HG02642 (cell line): ENCODE measurements around the gene GAPDH.
"Not testable (repeated sequence)": the region's sequence is repeated elsewhere in the genome, so short reads cannot be mapped to it uniquely, and the experiment has no call there.

Source experiments
- ATAC-seq: cut with Tn5 transposase; IDR thresholded peaks from one replicate; pipeline ENCODE4 v1.9.1; 2021; ENCODE audit warnings: mild to moderate bottlenecking; ENCODE audit not compliant: unreplicated experiment, poor library complexity

The GAPDH gene

DNA sequence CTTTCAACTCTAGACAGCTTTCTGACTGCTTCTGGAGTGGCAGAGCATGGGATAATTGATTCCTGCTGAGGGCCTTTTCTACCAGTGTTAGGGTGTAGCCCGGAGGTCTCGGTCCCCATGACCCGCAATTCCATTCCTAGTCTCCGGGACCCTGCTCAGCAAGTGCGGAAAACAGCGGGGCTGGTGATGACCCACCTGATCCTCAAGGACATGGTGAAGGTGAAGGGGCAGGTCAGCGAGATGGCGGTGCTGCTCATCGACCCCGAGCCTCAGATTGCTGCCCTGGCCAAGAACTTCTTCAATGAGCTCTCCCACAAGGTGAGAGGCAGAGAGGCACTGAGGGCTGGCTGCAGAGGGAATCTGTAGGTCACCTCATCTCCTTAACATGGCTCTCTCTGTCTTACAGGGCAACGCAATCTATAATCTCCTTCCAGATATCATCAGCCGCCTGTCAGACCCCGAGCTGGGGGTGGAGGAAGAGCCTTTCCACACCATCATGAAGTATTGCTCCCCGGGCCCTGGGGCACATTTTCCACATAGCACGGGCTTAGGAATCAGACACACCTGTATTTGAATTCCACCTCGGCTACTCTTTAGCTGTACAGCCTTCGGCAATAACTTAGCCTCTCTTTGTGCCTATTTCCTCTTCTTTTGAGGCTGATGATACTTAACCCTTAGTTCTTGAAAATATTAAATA lies 5.6 kb upstream of the GAPDH start:
- ATAC-seq: no peak

DNA sequence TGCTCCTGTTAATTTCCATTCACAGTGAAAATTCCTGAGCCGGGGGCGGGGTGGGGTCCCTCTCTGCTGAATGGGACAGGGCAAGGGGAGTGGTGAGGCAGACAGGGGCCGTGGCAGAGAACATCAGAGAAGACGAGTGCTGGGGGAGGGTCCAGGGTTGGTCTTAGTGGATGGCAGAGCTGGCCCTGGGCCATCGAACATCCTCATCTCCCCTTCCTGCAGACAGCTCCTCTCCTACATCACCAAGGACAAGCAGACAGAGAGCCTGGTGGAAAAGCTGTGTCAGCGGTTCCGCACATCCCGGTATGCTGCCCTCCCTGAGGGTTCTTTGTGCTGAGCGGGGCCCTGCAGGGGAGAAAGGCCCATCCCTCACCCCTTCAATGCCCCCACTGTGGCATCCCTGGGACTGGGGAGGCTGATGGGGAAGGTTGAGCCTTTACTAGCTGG lies 5.0 kb upstream of the GAPDH start:
- no peak for ATAC-seq

DNA sequence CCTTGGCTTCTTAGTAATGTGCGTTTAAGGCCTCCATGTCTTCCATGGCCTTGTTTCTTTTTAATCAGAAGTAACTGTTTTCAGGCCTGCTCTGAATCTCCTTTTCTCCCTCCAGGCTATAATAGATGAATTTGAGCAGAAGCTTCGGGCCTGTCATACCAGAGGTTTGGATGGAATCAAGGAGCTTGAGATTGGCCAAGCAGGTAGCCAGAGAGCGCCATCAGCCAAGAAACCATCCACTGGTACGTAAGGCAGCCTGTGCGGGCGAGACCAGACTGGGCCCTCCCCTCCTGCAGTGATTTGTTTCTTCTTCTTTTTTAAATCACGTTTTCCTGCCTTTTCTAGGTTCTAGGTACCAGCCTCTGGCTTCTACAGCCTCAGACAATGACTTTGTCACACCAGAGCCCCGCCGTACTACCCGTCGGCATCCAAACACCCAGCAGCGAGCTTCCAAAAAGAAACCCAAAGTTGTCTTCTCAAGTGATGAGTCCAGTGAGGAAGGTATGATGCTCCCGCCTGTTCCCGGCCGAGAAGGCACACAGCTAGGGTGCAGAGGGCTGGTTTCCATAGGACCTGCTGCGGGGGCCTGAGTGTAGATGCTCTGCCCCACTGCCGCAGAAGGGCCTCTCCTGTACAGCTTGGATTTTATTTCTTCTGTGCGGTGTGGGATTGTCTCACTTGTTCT lies 3.6 kb upstream of the GAPDH start:
- ATAC-seq: no peak

DNA sequence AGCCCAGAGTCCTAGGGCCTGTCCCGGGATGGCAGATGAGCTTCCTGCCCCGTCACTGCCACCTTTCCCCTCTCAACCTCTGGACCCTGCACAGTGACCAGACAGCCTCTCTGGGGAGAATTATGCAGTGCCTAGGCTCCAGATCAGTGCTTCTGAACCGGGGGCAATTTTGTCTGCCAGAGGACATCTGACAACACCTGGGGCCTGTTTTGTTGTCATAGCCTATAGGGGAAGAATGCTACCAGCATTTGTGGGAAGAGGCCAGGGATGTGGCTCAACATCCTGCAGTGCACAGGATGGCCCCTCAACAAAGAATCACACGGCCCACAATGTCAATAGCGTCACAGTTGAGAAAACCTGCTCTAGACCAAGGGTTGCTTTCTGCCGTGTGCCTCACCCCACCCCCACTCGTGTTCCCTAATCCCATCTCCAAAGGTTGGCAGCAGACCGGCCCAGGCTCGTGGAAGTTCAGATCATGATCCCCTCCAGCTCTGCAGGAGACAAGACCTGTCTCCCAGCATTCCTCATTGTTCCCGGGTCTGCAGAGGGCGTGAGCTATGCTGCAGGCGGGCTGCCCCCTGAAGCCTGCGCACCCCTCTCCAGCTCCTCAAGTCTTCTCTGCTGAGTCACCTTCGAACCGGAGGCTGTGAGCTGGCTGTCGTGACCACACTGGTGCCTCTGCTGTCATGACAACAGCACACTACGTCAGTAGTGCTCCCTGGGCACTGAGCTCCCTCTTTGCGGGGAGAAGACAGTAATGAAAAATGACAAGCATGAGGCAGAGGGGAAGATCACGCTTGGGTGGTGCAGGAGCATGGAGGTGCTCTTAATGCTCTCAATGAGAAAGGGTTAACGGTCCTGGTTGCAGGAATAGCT lies 2.0 kb upstream of the GAPDH start:
- ATAC-seq: no peak

DNA sequence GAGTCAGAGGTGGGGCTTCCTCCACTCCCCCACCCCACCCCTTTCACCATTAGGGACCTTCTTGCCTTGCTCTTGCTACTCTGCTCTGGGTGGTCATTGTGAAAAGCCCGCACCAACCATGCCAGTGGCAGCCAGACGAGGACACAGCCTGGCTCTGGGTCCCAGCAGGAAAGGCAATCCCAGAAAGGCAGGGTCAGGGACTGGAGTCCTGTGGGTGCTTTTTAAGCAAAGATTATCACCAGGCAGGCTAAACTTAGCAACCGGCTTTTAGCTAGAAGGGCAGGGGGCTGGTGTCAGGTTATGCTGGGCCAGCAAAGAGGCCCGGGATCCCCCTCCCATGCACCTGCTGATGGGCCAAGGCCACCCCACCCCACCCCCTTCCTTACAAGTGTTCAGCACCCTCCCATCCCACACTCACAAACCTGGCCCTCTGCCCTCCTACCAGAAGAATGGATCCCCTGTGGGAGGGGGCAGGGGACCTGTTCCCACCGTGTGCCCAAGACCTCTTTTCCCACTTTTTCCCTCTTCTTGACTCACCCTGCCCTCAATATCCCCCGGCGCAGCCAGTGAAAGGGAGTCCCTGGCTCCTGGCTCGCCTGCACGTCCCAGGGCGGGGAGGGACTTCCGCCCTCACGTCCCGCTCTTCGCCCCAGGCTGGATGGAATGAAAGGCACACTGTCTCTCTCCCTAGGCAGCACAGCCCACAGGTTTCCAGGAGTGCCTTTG lies 1.2 kb upstream of the GAPDH start:
- peak; percentile 6 for ATAC-seq

DNA sequence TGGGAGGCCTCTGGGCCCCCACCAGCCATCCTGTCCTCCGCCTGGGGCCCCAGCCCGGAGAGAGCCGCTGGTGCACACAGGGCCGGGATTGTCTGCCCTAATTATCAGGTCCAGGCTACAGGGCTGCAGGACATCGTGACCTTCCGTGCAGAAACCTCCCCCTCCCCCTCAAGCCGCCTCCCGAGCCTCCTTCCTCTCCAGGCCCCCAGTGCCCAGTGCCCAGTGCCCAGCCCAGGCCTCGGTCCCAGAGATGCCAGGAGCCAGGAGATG lies 729 bp upstream of the GAPDH start:
- ATAC-seq: no peak

DNA sequence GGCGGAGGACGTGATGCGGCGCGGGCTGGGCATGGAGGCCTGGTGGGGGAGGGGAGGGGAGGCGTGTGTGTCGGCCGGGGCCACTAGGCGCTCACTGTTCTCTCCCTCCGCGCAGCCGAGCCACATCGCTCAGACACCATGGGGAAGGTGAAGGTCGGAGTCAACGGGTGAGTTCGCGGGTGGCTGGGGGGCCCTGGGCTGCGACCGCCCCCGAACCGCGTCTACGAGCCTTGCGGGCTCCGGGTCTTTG lies 303 bp downstream of the GAPDH start:
- no peak for ATAC-seq

DNA sequence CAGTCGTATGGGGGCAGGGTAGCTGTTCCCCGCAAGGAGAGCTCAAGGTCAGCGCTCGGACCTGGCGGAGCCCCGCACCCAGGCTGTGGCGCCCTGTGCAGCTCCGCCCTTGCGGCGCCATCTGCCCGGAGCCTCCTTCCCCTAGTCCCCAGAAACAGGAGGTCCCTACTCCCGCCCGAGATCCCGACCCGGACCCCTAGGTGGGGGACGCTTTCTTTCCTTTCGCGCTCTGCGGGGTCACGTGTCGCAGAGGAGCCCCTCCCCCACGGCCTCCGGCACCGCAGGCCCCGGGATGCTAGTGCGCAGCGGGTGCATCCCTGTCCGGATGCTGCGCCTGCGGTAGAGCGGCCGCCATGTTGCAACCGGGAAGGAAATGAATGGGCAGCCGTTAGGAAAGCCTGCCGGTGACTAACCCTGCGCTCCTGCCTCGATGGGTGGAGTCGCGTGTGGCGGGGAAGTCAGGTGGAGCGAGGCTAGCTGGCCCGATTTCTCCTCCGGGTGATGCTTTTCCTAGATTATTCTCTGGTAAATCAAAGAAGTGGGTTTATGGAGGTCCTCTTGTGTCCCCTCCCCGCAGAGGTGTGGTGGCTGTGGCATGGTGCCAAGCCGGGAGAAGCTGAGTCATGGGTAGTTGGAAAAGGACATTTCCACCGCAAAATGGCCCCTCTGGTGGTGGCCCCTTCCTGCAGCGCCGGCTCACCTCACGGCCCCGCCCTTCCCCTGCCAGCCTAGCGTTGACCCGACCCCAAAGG lies 804 bp downstream of the GAPDH start:
- ATAC-seq: peak; percentile 15

DNA sequence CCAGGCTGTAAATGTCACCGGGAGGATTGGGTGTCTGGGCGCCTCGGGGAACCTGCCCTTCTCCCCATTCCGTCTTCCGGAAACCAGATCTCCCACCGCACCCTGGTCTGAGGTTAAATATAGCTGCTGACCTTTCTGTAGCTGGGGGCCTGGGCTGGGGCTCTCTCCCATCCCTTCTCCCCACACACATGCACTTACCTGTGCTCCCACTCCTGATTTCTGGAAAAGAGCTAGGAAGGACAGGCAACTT lies 1.3 kb downstream of the GAPDH start:
- ATAC-seq: no peak

DNA sequence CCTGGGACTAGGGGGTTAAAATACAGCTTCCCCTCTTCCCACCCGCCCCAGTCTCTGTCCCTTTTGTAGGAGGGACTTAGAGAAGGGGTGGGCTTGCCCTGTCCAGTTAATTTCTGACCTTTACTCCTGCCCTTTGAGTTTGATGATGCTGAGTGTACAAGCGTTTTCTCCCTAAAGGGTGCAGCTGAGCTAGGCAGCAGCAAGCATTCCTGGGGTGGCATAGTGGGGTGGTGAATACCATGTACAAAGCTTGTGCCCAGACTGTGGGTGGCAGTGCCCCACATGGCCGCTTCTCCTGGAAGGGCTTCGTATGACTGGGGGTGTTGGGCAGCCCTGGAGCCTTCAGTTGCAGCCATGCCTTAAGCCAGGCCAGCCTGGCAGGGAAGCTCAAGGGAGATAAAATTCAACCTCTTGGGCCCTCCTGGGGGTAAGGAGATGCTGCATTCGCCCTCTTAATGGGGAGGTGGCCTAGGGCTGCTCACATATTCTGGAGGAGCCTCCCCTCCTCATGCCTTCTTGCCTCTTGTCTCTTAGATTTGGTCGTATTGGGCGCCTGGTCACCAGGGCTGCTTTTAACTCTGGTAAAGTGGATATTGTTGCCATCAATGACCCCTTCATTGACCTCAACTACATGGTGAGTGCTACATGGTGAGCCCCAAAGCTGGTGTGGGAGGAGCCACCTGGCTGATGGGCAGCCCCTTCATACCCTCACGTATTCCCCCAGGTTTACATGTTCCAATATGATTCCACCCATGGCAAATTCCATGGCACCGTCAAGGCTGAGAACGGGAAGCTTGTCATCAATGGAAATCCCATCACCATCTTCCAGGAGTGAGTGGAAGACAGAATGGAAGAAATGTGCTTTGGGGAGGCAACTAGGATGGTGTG lies 1.9 kb downstream of the GAPDH start:
- no peak for ATAC-seq

DNA sequence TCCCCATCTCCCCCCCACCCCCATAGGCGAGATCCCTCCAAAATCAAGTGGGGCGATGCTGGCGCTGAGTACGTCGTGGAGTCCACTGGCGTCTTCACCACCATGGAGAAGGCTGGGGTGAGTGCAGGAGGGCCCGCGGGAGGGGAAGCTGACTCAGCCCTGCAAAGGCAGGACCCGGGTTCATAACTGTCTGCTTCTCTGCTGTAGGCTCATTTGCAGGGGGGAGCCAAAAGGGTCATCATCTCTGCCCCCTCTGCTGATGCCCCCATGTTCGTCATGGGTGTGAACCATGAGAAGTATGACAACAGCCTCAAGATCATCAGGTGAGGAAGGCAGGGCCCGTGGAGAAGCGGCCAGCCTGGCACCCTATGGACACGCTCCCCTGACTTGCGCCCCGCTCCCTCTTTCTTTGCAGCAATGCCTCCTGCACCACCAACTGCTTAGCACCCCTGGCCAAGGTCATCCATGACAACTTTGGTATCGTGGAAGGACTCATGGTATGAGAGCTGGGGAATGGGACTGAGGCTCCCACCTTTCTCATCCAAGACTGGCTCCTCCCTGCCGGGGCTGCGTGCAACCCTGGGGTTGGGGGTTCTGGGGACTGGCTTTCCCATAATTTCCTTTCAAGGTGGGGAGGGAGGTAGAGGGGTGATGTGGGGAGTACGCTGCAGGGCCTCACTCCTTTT lies 2.7 kb downstream of the GAPDH start:
- ATAC-seq: no peak

DNA sequence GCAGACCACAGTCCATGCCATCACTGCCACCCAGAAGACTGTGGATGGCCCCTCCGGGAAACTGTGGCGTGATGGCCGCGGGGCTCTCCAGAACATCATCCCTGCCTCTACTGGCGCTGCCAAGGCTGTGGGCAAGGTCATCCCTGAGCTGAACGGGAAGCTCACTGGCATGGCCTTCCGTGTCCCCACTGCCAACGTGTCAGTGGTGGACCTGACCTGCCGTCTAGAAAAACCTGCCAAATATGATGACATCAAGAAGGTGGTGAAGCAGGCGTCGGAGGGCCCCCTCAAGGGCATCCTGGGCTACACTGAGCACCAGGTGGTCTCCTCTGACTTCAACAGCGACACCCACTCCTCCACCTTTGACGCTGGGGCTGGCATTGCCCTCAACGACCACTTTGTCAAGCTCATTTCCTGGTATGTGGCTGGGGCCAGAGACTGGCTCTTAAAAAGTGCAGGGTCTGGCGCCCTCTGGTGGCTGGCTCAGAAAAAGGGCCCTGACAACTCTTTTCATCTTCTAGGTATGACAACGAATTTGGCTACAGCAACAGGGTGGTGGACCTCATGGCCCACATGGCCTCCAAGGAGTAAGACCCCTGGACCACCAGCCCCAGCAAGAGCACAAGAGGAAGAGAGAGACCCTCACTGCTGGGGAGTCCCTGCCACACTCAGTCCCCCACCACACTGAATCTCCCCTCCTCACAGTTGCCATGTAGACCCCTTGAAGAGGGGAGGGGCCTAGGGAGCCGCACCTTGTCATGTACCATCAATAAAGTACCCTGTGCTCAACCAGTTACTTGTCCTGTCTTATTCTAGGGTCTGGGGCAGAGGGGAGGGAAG lies 3.5 kb downstream of the GAPDH start:
- not testable (repeated sequence) for ATAC-seq

DNA sequence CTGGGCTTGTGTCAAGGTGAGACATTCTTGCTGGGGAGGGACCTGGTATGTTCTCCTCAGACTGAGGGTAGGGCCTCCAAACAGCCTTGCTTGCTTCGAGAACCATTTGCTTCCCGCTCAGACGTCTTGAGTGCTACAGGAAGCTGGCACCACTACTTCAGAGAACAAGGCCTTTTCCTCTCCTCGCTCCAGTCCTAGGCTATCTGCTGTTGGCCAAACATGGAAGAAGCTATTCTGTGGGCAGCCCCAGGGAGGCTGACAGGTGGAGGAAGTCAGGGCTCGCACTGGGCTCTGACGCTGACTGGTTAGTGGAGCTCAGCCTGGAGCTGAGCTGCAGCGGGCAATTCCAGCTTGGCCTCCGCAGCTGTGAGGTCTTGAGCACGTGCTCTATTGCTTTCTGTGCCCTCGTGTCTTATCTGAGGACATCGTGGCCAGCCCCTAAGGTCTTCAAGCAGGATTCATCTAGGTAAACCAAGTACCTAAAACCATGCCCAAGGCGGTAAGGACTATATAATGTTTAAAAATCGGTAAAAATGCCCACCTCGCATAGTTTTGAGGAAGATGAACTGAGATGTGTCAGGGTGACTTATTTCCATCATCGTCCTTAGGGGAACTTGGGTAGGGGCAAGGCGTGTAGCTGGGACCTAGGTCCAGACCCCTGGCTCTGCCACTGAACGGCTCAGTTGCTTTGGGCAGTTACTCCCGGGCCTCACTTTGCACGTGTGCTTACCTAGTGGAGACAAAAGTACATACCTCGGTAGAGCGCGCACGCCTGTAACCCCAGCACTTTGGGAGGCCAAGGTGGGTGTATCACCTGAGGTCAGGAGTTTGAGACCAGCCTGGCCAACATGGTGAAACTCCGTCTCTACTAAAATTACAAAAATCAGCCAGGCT lies 4.3 kb downstream of the GAPDH start:
- no peak for ATAC-seq

DNA sequence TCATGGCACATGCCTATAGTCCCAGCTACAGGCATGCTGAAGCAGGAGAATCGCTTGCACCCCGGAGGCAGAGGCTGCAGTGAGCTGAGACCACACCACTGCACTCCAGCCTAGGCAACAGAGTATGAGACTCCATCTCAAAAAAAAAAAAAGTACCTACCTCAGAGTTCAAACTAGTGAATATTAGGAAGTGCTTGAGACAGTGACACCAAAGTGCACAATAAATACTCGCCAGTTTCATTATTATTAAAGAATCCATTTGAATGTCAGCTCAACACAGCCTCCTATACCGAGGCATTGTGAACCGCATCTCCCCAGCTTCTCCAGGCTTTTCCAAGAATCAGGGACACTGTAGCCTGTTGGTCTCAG lies 5.0 kb downstream of the GAPDH start:
- no peak for ATAC-seq

DNA sequence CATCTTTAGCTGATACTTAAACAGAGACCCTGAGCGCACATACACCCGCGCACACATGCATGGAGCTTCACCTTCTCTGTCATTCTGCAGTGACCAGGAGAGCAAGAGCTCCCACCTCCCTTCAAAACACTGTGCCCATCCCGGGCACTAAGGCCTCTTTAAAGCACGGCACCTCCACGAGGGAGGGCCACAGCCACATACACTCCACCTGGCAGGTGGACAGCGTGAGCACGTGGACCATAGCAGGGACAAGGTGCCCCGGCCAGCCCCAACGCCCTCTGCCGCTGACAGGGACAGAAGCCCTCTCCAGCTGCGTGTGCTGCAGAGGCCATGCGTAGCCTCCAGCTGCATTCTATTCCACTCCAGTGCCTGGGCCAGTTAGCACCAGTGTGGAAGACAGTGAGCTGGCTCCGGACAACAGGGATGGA lies 5.4 kb downstream of the GAPDH start:
- ATAC-seq: no peak

DNA sequence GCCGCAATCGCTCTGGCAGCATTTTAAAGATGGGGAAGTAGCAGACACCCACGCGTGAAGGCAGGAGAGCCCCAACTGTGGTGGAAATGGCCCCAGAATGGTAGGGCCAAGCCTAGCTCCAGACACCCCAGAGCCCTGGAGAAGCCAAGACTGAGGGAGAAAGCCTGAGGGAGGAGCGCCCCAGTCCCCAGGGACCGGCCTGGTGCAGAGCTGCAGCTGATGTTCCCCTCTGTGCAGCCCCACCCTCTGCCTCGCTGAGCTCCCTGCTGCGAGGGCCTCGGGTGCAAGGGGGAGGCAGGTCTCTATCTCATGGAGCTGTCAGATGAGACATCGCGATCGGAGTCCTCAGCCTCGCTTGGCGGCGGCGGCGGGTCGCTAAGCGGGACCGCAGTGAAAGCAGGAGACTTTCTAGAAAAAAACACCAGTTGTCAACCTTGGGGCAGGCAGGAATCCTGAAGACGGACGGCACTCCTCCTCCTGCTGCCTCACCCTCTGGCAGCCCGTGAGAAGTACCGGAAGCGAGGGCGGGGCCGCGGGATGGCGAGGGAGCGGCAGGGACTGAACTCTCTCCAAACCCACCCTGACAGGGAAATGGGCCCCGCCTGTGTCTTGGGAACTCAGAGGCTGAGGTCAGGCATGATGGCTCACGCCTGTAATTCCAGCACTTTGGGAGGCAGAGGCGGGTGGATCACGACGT lies 6.0 kb downstream of the GAPDH start:
- peak; percentile 32 for ATAC-seq
